Ishikawa (cell line): ENCODE measurements around the gene TMEM69.
A peak's percentile ranks its signal among the peaks of the same experiment; 100 is the strongest.

Source experiments
- CEBPB ChIP-seq: IDR thresholded peaks from 2 replicates; pipeline ENCODE4 v1.6.1; 2012
- CREB1 ChIP-seq: IDR thresholded peaks from 2 replicates; pipeline ENCODE4 v1.6.1; 2012; ENCODE audit warnings: low read depth
- EGR1 ChIP-seq: IDR thresholded peaks from 2 replicates; pipeline ENCODE4 v1.6.1; 2012
- EP300 ChIP-seq: IDR thresholded peaks from 2 replicates; pipeline ENCODE4 v1.6.1; 2012; ENCODE audit warnings: borderline replicate concordance
- FOXM1 ChIP-seq: IDR thresholded peaks from 2 replicates; pipeline ENCODE4 v1.6.1; 2012; ENCODE audit warnings: low read depth, borderline replicate concordance
- NFIC ChIP-seq: IDR thresholded peaks from 2 replicates; pipeline ENCODE4 v1.6.1; 2012
- RAD21 ChIP-seq: IDR thresholded peaks from 2 replicates; pipeline ENCODE4 v1.6.1; 2012; ENCODE audit warnings: low read depth
- TAF1 ChIP-seq: IDR thresholded peaks from 2 replicates; pipeline ENCODE4 v1.6.1; 2012; ENCODE audit warnings: low read depth, mild to moderate bottlenecking
- TCF12 ChIP-seq: IDR thresholded peaks from 2 replicates; pipeline ENCODE4 v1.6.1; 2012; ENCODE audit warnings: low read depth
- TEAD4 ChIP-seq: IDR thresholded peaks from 2 replicates; pipeline ENCODE4 v1.6.1; 2012
- YY1 ChIP-seq: IDR thresholded peaks from 2 replicates; pipeline ENCODE4 v1.6.1; 2012; ENCODE audit warnings: low read depth
- ZBTB7A ChIP-seq: IDR thresholded peaks from 2 replicates; pipeline ENCODE4 v1.6.1; 2012; ENCODE audit warnings: low read depth
- TF ChIP-seq, protein P1 (sequence below): IDR thresholded peaks from 2 replicates; pipeline ENCODE4 v1.6.1; 2012; ENCODE audit warnings: low read depth, mild to moderate bottlenecking
- TF ChIP-seq, protein P2 (sequence below): IDR thresholded peaks from 2 replicates; pipeline ENCODE4 v1.6.1; 2012
- TF ChIP-seq, protein P3 (sequence below): IDR thresholded peaks from 2 replicates; pipeline ENCODE4 v1.6.1; 2012

TMEM69 gene

DNA sequence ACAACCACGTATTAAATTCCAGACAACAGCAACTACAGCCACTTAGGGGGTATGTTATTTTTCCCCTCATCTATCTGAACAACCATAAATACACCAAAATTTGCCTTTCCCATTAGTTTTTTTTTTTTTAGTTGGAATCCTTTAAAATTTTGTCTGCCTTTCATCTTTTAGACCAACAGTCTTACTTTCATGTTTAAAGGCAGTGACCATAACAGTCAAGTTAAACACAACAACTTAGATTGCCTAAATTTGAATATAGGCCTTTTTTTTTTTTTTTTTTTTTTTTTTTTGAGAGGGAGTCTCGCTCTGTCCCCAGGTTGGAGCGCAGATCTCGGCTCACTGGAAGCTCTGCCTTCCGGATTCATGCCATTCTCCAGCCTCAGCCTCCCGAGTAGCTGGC is 5.0 kb upstream of the TMEM69 start:
- TF ChIP-seq FOXM1 (no peak), TEAD4 (no peak), TCF12 (no peak), ZBTB7A (no peak), EP300 (no peak), NFIC (no peak), CREB1 (no peak), EGR1 (no peak), TAF1 (no peak), RAD21 (no peak), YY1 (no peak), CEBPB (no peak)
- TF ChIP-seq, protein P1, sequence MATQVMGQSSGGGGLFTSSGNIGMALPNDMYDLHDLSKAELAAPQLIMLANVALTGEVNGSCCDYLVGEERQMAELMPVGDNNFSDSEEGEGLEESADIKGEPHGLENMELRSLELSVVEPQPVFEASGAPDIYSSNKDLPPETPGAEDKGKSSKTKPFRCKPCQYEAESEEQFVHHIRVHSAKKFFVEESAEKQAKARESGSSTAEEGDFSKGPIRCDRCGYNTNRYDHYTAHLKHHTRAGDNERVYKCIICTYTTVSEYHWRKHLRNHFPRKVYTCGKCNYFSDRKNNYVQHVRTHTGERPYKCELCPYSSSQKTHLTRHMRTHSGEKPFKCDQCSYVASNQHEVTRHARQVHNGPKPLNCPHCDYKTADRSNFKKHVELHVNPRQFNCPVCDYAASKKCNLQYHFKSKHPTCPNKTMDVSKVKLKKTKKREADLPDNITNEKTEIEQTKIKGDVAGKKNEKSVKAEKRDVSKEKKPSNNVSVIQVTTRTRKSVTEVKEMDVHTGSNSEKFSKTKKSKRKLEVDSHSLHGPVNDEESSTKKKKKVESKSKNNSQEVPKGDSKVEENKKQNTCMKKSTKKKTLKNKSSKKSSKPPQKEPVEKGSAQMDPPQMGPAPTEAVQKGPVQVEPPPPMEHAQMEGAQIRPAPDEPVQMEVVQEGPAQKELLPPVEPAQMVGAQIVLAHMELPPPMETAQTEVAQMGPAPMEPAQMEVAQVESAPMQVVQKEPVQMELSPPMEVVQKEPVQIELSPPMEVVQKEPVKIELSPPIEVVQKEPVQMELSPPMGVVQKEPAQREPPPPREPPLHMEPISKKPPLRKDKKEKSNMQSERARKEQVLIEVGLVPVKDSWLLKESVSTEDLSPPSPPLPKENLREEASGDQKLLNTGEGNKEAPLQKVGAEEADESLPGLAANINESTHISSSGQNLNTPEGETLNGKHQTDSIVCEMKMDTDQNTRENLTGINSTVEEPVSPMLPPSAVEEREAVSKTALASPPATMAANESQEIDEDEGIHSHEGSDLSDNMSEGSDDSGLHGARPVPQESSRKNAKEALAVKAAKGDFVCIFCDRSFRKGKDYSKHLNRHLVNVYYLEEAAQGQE: no peak
- TF ChIP-seq, protein P2, sequence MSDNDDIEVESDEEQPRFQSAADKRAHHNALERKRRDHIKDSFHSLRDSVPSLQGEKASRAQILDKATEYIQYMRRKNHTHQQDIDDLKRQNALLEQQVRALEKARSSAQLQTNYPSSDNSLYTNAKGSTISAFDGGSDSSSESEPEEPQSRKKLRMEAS: no peak
- TF ChIP-seq, protein P3, sequence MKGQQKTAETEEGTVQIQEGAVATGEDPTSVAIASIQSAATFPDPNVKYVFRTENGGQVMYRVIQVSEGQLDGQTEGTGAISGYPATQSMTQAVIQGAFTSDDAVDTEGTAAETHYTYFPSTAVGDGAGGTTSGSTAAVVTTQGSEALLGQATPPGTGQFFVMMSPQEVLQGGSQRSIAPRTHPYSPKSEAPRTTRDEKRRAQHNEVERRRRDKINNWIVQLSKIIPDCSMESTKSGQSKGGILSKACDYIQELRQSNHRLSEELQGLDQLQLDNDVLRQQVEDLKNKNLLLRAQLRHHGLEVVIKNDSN: no peak

DNA sequence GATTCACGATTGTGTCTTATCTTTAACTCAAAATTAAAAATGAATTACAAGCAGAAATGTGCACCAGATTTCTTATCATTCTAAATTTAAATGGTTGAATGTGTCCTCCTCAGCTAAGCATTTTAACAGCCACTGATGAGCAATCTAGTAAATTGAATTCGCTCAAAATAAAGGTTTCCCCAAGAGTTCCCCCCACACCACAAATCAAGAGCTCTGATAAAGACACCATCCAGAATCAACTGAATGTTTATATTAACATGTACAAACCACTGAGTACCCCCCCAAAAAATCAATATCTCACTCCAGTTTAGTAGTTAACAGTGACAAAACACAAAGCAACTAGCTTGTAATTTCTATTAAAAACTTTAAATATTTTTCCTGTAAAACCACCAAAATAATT is 3.6 kb upstream of the TMEM69 start:
- no peak for TF ChIP-seq EP300
- no peak for TF ChIP-seq TCF12
- TF ChIP-seq, protein P1: no peak
- TF ChIP-seq TAF1: no peak
- TF ChIP-seq TEAD4: no peak
- TF ChIP-seq ZBTB7A: no peak
- no peak for TF ChIP-seq YY1
- TF ChIP-seq, protein P2: no peak
- TF ChIP-seq CEBPB: no peak
- TF ChIP-seq EGR1: no peak
- TF ChIP-seq, protein P3: no peak
- no peak for TF ChIP-seq FOXM1
- TF ChIP-seq NFIC: no peak

DNA sequence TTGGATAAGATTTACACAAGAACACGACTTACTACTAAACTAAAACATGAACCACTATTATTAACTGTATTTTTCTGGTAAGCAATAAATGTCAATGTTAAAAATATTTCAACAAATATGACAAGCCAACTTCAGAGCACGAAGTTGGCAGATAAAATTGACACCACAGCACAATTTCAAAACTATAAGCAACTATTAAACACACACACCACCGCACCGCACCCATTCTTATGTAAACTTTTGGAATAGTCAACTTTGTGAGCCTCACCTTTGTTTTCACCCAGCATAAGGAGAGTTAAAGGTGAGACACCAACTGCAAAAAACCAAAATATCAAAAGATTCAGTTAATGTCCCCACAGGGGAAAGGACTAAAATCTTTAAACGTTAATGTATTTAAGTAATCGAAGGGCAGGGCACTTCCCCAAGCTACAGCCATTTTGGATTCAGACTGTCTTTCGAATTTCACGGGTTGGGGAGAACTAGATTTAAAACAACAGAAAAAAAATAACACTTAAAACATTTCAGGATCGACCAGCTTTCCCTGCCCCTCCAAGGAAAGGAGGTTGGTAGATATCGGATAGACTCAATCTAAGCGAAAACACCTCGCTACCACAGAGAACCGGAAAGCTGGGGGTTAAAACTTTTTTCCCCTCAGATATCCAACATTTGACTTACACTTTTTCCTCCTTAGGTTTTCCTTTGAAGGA is 2.5 kb upstream of the TMEM69 start:
- TF ChIP-seq YY1: 0 out of 2 replicates have a peak, but pooled peaks have one; percentile 60
- TF ChIP-seq ZBTB7A: no peak

DNA sequence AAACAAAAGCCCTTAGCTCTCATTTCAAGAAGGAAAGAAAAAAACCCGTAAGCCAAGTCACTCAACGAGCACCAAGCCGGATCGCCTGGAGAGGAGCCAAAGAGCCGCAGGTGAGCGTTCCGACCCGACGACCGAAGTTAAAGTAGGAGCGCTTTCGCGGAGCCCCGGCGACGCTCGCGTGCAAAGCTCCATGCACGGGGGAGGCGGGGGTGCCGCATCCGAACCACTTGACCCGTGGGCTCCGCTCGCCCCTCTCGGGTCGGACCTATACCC is 2.0 kb upstream of the TMEM69 start:
- 0 out of 2 replicates have a peak, but pooled peaks have one; percentile 3 for TF ChIP-seq ZBTB7A
- no peak for TF ChIP-seq RAD21
- TF ChIP-seq, protein P3: no peak
- TF ChIP-seq, protein P2: no peak; the same call in 1 of the 2 replicates
- peak; percentile 86 for TF ChIP-seq NFIC

DNA sequence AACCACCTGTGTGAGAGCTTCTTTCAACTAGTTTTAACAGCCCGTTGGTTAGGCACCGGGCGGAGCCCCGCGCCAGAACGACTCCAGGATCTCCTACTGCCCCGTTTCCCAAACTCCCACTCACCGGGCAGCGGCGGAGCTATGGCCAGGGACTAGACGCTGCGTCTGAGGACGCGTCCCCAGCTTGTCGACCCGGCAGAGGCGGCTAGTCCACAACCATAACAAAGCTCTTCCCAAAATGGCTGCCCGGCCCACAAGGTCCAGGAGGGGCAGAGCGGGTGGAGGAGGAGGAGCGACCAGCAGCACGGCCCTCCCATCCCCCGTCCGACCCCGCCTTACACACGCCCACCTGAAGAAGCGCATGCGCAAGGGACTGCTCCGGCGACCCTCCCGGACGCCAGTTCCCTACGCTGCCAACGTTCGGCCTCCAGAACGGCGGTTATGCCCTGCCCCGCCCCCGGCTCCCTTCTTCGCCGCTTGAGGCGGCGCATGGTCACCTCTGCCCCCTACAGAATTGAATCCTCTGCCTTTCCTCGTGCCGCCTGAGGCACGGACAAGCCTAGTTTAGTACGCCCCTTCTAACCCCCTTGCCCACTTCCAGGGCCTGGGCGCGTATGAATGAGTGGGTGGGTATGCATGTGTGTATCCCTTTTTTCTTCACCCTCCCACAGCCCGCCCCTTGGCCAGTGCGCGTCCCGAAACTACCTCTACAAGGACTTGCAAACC is 1.5 kb upstream of the TMEM69 start, which contains the start of gene GPBP1L1:
Gene GPBP1L1 (minus strand): TSS at position 246 of the 726 bp plus-strand sequence. CDS start 27,446 bp downstream, outside the sequence.
- TF ChIP-seq TAF1 (peak; percentile 62), NFIC (0 out of 2 replicates have a peak, but pooled peaks have one; percentile 21), CEBPB (no peak), TCF12 (peak; percentile 38; the same call in 1 of the 2 replicates), YY1 (peak; percentile 93), TEAD4 (no peak; the same call in 1 of the 2 replicates), CREB1 (no peak), FOXM1 (no peak), RAD21 (no peak), EGR1 (0 out of 2 replicates have a peak, but pooled peaks have one; percentile 33), EP300 (no peak), ZBTB7A (no peak; the same call in 1 of the 2 replicates)
- TF ChIP-seq, protein P2: no peak; the same call in 1 of the 2 replicates
- TF ChIP-seq, protein P3: no peak
- TF ChIP-seq, protein P1: no peak
